ENCODE data around the gene MOB2.

DNA sequence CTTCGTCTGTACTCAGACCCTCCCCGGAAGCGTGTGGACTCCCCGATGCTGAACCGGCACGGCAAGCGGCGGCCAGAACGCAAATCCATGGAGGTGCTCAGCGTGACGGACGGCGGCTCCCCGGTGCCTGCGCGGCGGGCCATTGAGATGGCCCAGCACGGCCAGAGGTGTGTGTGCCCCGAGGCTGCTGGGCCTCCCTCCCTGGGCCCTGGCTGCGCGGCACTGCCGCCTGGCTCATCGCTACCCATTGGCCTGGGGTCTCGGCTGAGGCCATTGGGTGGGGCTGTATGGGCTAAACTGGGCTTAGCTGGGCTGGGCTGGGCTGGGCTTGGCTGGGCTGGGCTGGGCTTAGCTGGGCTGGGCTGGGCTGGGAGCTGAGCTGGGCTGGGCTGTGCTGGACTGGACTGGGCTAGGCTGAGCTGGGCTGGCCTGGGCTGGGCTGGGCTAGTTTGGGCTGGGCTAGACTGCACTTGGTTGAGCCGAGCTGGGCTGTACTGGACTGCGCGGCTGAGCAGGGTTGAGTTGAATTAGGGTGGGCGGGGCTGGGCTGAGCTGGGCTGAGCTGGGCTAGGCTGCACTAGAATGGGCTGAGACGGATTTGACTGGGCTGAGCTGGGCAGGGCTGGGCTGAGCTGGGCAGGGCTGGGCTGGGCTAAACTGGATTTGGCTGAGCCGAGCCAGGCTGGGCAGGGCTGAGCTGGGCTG, 40.7 kb downstream of the MOB2 start:
- TF ChIP-seq EZH2 (IDR thresholded peaks at IDR 0.05; ENCODE audit: low read depth): no peak
- TF ChIP-seq, protein P1, sequence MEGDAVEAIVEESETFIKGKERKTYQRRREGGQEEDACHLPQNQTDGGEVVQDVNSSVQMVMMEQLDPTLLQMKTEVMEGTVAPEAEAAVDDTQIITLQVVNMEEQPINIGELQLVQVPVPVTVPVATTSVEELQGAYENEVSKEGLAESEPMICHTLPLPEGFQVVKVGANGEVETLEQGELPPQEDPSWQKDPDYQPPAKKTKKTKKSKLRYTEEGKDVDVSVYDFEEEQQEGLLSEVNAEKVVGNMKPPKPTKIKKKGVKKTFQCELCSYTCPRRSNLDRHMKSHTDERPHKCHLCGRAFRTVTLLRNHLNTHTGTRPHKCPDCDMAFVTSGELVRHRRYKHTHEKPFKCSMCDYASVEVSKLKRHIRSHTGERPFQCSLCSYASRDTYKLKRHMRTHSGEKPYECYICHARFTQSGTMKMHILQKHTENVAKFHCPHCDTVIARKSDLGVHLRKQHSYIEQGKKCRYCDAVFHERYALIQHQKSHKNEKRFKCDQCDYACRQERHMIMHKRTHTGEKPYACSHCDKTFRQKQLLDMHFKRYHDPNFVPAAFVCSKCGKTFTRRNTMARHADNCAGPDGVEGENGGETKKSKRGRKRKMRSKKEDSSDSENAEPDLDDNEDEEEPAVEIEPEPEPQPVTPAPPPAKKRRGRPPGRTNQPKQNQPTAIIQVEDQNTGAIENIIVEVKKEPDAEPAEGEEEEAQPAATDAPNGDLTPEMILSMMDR (conservative IDR thresholded peaks at IDR 0.05): no peak

Data from PC-9 (cell line).